ENCODE data around the gene GRPEL1.
A peak's percentile ranks its signal among the peaks of the same experiment; 100 is the strongest.

GRPEL1 gene

GRCh38 chr4:7103031-7103606 lies 35.3 kb upstream of the GRPEL1 start:
- no peak for TF ChIP-seq CTCF (conservative IDR thresholded peaks at IDR 0.05)
- H3K27ac ChIP-seq, result peak overlapping the region; percentile 75

- peak overlapping the region; percentile 75 for H3K27ac ChIP-seq
These were observed 34.6 kb upstream of the GRPEL1 start for GRCh38 chr4:7102516-7102909.

GRCh38 chr4:7101692-7102515 lies 34.0 kb upstream of the GRPEL1 start:
- peak; percentile 82 for TF ChIP-seq CTCF (conservative IDR thresholded peaks at IDR 0.05)
- peak overlapping the region; percentile 75 for H3K27ac ChIP-seq

GRCh38 chr4:7096236-7096635 lies 28.4 kb upstream of the GRPEL1 start:
- TF ChIP-seq CTCF (conservative IDR thresholded peaks at IDR 0.05), result no peak
- no peak overlapping the region for H3K27ac ChIP-seq

- TF ChIP-seq CTCF (conservative IDR thresholded peaks at IDR 0.05), result no peak
- H3K27ac ChIP-seq, result no peak overlapping the region
These were observed 27.8 kb upstream of the GRPEL1 start for GRCh38 chr4:7095611-7096155.

- TF ChIP-seq CTCF (conservative IDR thresholded peaks at IDR 0.05), result no peak
- no peak overlapping the region for H3K27ac ChIP-seq
These were observed 27.1 kb upstream of the GRPEL1 start for GRCh38 chr4:7094916-7095315.

GRCh38 chr4:7092026-7092425 lies 24.2 kb upstream of the GRPEL1 start:
- no peak for TF ChIP-seq CTCF (conservative IDR thresholded peaks at IDR 0.05)
- H3K27ac ChIP-seq, result no peak overlapping the region
